Esophagus squamous epithelium (tissue), 5 donors: ENCODE data around the gene ACTR2. TPM values are rescaled to one million over a fixed set of nuclear protein-coding genes. Genes with fewer than 3 reads are reported as not detected.
A peak's percentile ranks its signal among the peaks of the same experiment; 100 is the strongest.

Source experiments
- DNase-seq: peaks from one replicate; lab custom pipeline; 2025; lab: John Stamatoyannopoulos, UW
- H3K27ac ChIP-seq, 4 donors: fragments of 200-600 bp; sonication (generic); one replicate each; pipeline ENCODE4 v1.5.1; 2016 to 2019; ENCODE audit warnings: mild to moderate bottlenecking in 1 of 4
- H3K27me3 ChIP-seq, 4 donors: fragments of 200-600 bp; sonication (generic); 1 replicate in 3 of 4; 2 replicates in 1 of 4; pipeline versions ENCODE4 v1.5.1 to v1.6.0; 2017 to 2021; ENCODE audit warnings: antibody characterized with exemption in 1 of 4
- H3K36me3 ChIP-seq, 3 donors: fragments of 200-600 bp; sonication (generic); one replicate each; pipeline ENCODE4 v1.5.1; 2016 to 2019
- H3K4me1 ChIP-seq, 3 donors: fragments of 200-600 bp; sonication (generic); one replicate each; pipeline ENCODE4 v1.5.1; 2017 to 2019
- H3K4me3 ChIP-seq, 4 donors: fragments of 200-600 bp; sonication (generic); 1 replicate in 3 of 4; 2 replicates in 1 of 4; pipeline ENCODE4 v1.5.1; 2016 to 2019; ENCODE audit warnings: mild to moderate bottlenecking in 2 of 4, moderate library complexity in 1 of 4
- H3K9me3 ChIP-seq, 3 donors: fragments of 200-600 bp; sonication (generic); one replicate each; pipeline ENCODE4 v1.5.1; 2016 to 2019
- POLR2A ChIP-seq, 4 donors: fragments of 450-650 bp; IDR thresholded peaks; one replicate each; pipeline ENCODE4 v1.6.1; 2017; ENCODE audit warnings: antibody characterized with exemption in 4 of 4, mild to moderate bottlenecking in 4 of 4, moderate library complexity in 3 of 4
- WGBS, 2 donors: methylation state at CpG; one replicate each; pipeline ENCODE4 v1.1.5; 2018; 5-methylcytosine and 5-hydroxymethylcytosine counted together
- intact Hi-C: fragments of 100-400 bp; cut with DNase I; formaldehyde crosslinking; loops from one replicate; pipeline ENCODE4 v1.15.0; 2022
- total RNA-seq, 4 donors: library from RNA; depleted of rRNA; stranded (reverse); fragments of >200 nt; gene quantifications; one replicate each; pipeline ENCODE4 v1.1.0, GENCODE V29; 2016
- TF ChIP-seq, protein P1 (sequence below), 6 experiments: fragments of 450-650 bp in 4 of 6; fragments of 200-600 bp in 2 of 6; sonication (generic) in 2 of 6; IDR thresholded peaks; one replicate each; pipeline ENCODE4 v1.5.1; 2016 to 2019; ENCODE audit warnings: antibody characterized with exemption in 6 of 6, mild to moderate bottlenecking in 4 of 6, moderate library complexity in 4 of 6
- donor health status: DM: yes; HTN: yes; CAD: no.

Gene ACTR2
- total RNA-seq, 4 donors from 2014 or later = 70.6 to 124 (median 91.1) TPM

DNA sequence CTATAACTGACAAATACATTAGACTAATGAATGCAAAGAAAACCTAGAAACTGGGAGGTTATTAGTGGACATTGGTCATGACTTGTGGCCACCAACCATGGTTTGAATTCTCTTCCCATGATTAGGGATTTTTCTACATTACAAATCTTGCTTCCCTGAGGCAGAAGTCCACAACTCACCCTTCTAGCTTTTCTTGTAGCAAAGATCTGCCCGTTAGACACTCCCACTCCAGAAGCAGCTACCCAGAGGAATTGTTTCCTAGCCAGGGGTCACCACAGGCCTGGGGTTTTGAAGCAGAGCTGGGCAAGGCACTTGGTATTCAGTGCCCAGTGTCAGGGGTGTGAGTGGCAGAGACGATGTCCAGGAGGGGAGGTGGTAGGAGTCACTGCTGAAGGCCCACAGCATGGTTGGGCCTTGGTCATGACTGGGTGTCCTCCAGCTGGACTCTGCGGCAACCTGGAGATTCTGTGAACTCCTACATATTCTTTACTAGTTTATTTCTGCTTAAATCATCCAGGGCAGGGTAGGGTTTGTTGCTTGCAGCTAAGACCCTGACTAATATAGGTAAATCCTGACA lies 54.9 kb downstream of the ACTR2 start:
- Histone ChIP-seq H3K27me3 (no peaks in the 10 kb centered on the region), H3K4me3 (no peak overlapping the region), H3K36me3 (no peaks in the 10 kb centered on the region), H3K27ac (peak overlapping the region in 1 of 4 donors; percentile 42), H3K9me3 (no peaks in the 10 kb centered on the region), H3K4me1 (peaks cover 0 to 11% (median 0%) of the 10 kb centered on the region in 3 donors)
- DNase-seq = no peak
- 72 to 100% methylated on average over 2 of the region's 3 CpGs for WGBS, 2 donors
- intact Hi-C loops = no loop called here
- TF ChIP-seq POLR2A (IDR thresholded peaks at IDR 0.05) = no peak
- TF ChIP-seq, protein P1, sequence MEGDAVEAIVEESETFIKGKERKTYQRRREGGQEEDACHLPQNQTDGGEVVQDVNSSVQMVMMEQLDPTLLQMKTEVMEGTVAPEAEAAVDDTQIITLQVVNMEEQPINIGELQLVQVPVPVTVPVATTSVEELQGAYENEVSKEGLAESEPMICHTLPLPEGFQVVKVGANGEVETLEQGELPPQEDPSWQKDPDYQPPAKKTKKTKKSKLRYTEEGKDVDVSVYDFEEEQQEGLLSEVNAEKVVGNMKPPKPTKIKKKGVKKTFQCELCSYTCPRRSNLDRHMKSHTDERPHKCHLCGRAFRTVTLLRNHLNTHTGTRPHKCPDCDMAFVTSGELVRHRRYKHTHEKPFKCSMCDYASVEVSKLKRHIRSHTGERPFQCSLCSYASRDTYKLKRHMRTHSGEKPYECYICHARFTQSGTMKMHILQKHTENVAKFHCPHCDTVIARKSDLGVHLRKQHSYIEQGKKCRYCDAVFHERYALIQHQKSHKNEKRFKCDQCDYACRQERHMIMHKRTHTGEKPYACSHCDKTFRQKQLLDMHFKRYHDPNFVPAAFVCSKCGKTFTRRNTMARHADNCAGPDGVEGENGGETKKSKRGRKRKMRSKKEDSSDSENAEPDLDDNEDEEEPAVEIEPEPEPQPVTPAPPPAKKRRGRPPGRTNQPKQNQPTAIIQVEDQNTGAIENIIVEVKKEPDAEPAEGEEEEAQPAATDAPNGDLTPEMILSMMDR (IDR thresholded peaks at IDR 0.05) = no peak

- H3K27me3 ChIP-seq = peaks cover 0 to 3% (median 0%) of the 10 kb centered on the region in 4 donors
- no peaks in the 10 kb centered on the region for H3K36me3 ChIP-seq
- DNase-seq = no peak
- H3K4me3 ChIP-seq = no peak overlapping the region
- TF ChIP-seq, protein P1 (IDR thresholded peaks at IDR 0.05) = no peak
- TF ChIP-seq POLR2A (IDR thresholded peaks at IDR 0.05) = no peak
- 90 to 100% methylated on average over 4 of the region's 4 CpGs for WGBS, 2 donors
- H3K27ac ChIP-seq = no peak overlapping the region
- no peaks in the 10 kb centered on the region for H3K9me3 ChIP-seq
- intact Hi-C loops = no loop called here
- H3K4me1 ChIP-seq = peaks cover 0 to 14% (median 3%) of the 10 kb centered on the region in 3 donors
Measured at GRCh38 chr2:65287364-65287763, 59.7 kb downstream of the ACTR2 start.

DNA sequence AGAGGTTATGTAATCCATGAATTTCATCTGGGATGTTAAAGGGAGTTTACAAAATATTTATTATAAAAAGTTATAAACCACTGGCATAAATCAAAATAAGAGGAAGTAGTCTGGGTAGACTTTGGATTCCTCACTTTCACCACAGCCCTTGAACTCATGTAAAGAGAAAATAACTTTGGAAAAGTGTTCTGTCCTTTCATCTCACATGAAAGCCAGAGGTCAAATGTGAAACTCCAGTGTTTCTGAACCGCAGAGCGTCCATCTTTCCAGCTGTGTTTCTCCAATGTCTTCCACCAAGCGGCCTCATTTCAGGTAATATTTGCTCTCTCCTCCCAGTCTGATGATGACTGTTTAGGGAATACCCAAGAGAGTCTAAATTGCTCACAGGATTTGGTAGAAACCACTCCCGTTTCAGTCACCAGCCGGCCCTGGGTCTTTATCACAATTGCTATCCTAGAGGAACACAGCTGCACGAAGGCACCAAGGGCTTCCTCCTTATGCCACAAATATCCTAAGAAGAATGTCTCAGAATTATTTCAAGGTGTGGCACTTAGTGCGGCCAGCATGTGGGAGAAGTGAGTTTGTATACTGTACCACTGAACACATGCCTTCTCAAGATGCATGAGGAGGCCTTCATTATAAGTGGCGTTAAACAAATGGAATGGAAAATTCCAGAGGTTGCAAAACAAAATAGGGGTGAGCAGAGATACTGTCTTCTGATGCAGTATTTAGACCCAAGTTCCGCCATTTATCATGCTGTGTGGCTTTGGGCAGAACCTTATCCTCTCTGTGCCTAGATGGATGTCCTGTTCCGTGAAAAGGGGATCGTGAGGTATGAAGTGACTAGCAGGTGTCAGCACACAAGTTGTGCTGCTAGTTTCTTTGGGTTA lies 63.8 kb downstream of the ACTR2 start:
- Histone ChIP-seq H3K27me3 (peaks cover 0 to 33% (median 0%) of the 10 kb centered on the region in 4 donors), H3K4me1 (peaks cover 0 to 22% (median 13%) of the 10 kb centered on the region in 3 donors), H3K4me3 (no peak overlapping the region), H3K36me3 (no peaks in the 10 kb centered on the region), H3K27ac (no peak overlapping the region), H3K9me3 (no peaks in the 10 kb centered on the region)
- WGBS, 2 donors = 85 to 89% methylated on average over 7 to 11 of the region's 11 CpGs
- no peak for DNase-seq
- intact Hi-C loops = no loop called here
- no peak for TF ChIP-seq POLR2A (IDR thresholded peaks at IDR 0.05)
- TF ChIP-seq, protein P1 (IDR thresholded peaks at IDR 0.05) = no peak

DNA sequence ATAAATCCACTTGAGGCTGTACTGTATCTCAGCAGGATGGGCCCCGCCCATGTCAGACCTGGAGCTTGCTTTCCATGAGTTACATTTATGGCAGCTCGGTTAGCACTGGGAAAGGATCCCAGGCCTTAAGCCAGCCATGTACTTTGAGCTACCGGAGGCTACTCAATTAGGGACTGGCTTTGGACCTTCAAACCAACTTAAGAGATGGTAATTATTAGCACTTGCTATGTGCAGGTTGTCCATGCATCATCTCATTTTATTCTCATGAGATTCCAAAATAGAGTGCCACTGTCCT lies 64.4 kb downstream of the ACTR2 start:
- H3K4me3 ChIP-seq = no peak overlapping the region
- 44 to 62% methylated on average over 2 of the region's 3 CpGs for WGBS, 2 donors
- DNase-seq = no peak

More for the DNA sequence above, 64.4 kb downstream of the ACTR2 start:
- Histone ChIP-seq H3K27ac (no peak overlapping the region), H3K36me3 (no peaks in the 10 kb centered on the region), H3K27me3 (peaks cover 0 to 33% (median 0%) of the 10 kb centered on the region in 4 donors), H3K9me3 (no peaks in the 10 kb centered on the region), H3K4me1 (peaks cover 0 to 22% (median 13%) of the 10 kb centered on the region in 3 donors)
- TF ChIP-seq, protein P1 (IDR thresholded peaks at IDR 0.05) = no peak
- no peak for TF ChIP-seq POLR2A (IDR thresholded peaks at IDR 0.05)
- intact Hi-C loops = no loop called here
